Breast epithelium (tissue), 4 donors: ENCODE data around the gene PPAN. TPM values are rescaled to one million over a fixed set of nuclear protein-coding genes. Genes with fewer than 3 reads are reported as not detected.

ENCODE experiments used
- DNase-seq, 2 donors: peaks; one replicate each; pipeline ENCODE4 v3.0.0-alpha.2; 2019; ENCODE audit warnings: low spot score in 2 of 2
- H3K27ac ChIP-seq, 2 donors: fragments of 200-600 bp; sonication (generic) in 1 of 2; one replicate each; pipeline ENCODE4 v1.5.1; 2016 to 2019; ENCODE audit warnings: mild to moderate bottlenecking in 1 of 2
- H3K27me3 ChIP-seq, 2 donors: fragments of 200-600 bp; sonication (generic) in 1 of 2; one replicate each; pipeline versions ENCODE4 v1.5.1 to v1.6.0; 2017 to 2019; ENCODE audit warnings: control low read depth in 1 of 2, mild to moderate bottlenecking in 1 of 2
- H3K36me3 ChIP-seq: fragments of 200-600 bp; one replicate; pipeline ENCODE4 v1.5.1; 2019
- H3K4me1 ChIP-seq, 2 donors: fragments of 200-600 bp; sonication (generic); one replicate each; pipeline ENCODE4 v1.5.1; 2016 to 2019; ENCODE audit warnings: control low read depth in 1 of 2
- H3K4me3 ChIP-seq, 3 donors: fragments of 200-600 bp; sonication (generic); 1 replicate in 2 of 3; 2 replicates in 1 of 3; pipeline ENCODE4 v1.5.1; 2016 to 2019; ENCODE audit warnings: mild to moderate bottlenecking in 3 of 3, moderate library complexity in 2 of 3
- H3K9me3 ChIP-seq, 2 donors: fragments of 200-600 bp; sonication (generic) in 1 of 2; one replicate each; pipeline ENCODE4 v1.5.1; 2016 to 2019; ENCODE audit warnings: control low read depth in 1 of 2
- CTCF ChIP-seq, 3 donors: fragments of 450-650 bp; IDR thresholded peaks; one replicate each; pipeline ENCODE4 v1.5.1; 2016 to 2017; ENCODE audit warnings: antibody characterized with exemption in 3 of 3, mild to moderate bottlenecking in 3 of 3, moderate library complexity in 3 of 3
- POLR2A ChIP-seq: fragments of 450-650 bp; IDR thresholded peaks from one replicate; pipeline ENCODE4 v1.6.1; 2016; ENCODE audit warnings: antibody characterized with exemption, mild to moderate bottlenecking, moderate library complexity
- POLR2AphosphoS5 ChIP-seq, 3 donors: sonication (generic); formaldehyde crosslinking; IDR thresholded peaks; one replicate each; pipeline ENCODE4 v1.6.1; 2017; ENCODE audit warnings: antibody characterized with exemption in 3 of 3
- intact Hi-C: fragments of 100-400 bp; cut with DNase I; formaldehyde crosslinking; loops from one replicate; pipeline ENCODE4 v1.15.1; 2023; ENCODE audit warnings: low total_unique reads
- total RNA-seq, 3 donors: library from RNA; depleted of rRNA; stranded (reverse); fragments of >200 nt; gene quantifications; one replicate each; pipeline ENCODE4 v1.1.0, GENCODE V29; 2016

The PPAN gene
- 10 to 100 TPM; 17.1 to 44.2 (median 35.3) TPM for total RNA-seq

GRCh38 chr19:10106100-10106936 is at the start of gene PPAN:
PPAN (plus strand) TSS chr19:10106362; CDS start chr19:10106395, 33 bp downstream.
- Histone ChIP-seq H3K36me3 (no peaks in the 10 kb centered on the region), H3K27ac (peak within 1 kb of the TSS; percentile 62 to 84), H3K4me3 (peak within 1 kb of the TSS; percentile 71 to 92 (median 74)), H3K4me1 (peaks cover 0 to 8% of the 10 kb centered on the region in 2 donors), H3K27me3 (no peaks in the 10 kb centered on the region), H3K9me3 (no peaks in the 10 kb centered on the region)
- intact Hi-C loops: no loop called here
- peak; percentile 75 to 92 (median 88) for TF ChIP-seq POLR2AphosphoS5 (IDR thresholded peaks at IDR 0.05)
- no peak for TF ChIP-seq CTCF (IDR thresholded peaks at IDR 0.05)
- peak; percentile 97 to 98 for DNase-seq

GRCh38 chr19:10061717-10062310 is 44.3 kb upstream of the PPAN start:
- H3K27me3 ChIP-seq: peaks cover 0 to 19% of the 10 kb centered on the region in 2 donors
- no peak overlapping the region for H3K4me3 ChIP-seq
- intact Hi-C loops: no loop called here
- no peaks in the 10 kb centered on the region for H3K4me1 ChIP-seq
- no peaks in the 10 kb centered on the region for H3K9me3 ChIP-seq
- DNase-seq: no peak
- no peak overlapping the region for H3K27ac ChIP-seq
- no peaks in the 10 kb centered on the region for H3K36me3 ChIP-seq
- TF ChIP-seq CTCF (IDR thresholded peaks at IDR 0.05) (no peak), POLR2AphosphoS5 (IDR thresholded peaks at IDR 0.05) (no peak), POLR2A (no peak)

- DNase-seq: no peak
- intact Hi-C loops: loop anchor here (5.0 kb wide), 1 partner anchor 459 kb away; no protein-coding TSS in a partner anchor
- Histone ChIP-seq H3K4me1 (no peaks in the 10 kb centered on the region), H3K36me3 (no peaks in the 10 kb centered on the region), H3K9me3 (no peaks in the 10 kb centered on the region), H3K27me3 (peaks cover 0 to 10% of the 10 kb centered on the region in 2 donors), H3K4me3 (no peak overlapping the region), H3K27ac (no peak overlapping the region)
- no peak for TF ChIP-seq POLR2AphosphoS5 (IDR thresholded peaks at IDR 0.05)
- TF ChIP-seq POLR2A: no peak
- no peak for TF ChIP-seq CTCF (IDR thresholded peaks at IDR 0.05)
These were observed 38.0 kb upstream of the PPAN start for GRCh38 chr19:10068205-10068604.

GRCh38 chr19:10069046-10069445 is 37.1 kb upstream of the PPAN start:
- intact Hi-C loops: loop anchor here (5.0 kb wide), 1 partner anchor 458 kb away; no protein-coding TSS in a partner anchor
- Histone ChIP-seq H3K4me1 (no peaks in the 10 kb centered on the region), H3K27ac (no peak overlapping the region), H3K36me3 (no peaks in the 10 kb centered on the region), H3K27me3 (peaks cover 0 to 10% of the 10 kb centered on the region in 2 donors), H3K4me3 (no peak overlapping the region), H3K9me3 (peaks cover 4 to 5% of the 10 kb centered on the region in 2 donors)
- TF ChIP-seq CTCF (IDR thresholded peaks at IDR 0.05) (no peak), POLR2AphosphoS5 (IDR thresholded peaks at IDR 0.05) (no peak), POLR2A (no peak)
- DNase-seq: no peak
